HG03457 (cell line): ENCODE data around the gene SCGB1C2.
"Not testable (repeated sequence)": the region's sequence is repeated elsewhere in the genome, so short reads cannot be mapped to it uniquely, and the experiment has no call there.

Source experiments
- ATAC-seq: cut with Tn5 transposase; IDR thresholded peaks from one replicate; pipeline ENCODE4 v1.9.1; 2021; ENCODE audit warnings: moderate number of reproducible peaks; ENCODE audit not compliant: unreplicated experiment

SCGB1C2 gene

DNA sequence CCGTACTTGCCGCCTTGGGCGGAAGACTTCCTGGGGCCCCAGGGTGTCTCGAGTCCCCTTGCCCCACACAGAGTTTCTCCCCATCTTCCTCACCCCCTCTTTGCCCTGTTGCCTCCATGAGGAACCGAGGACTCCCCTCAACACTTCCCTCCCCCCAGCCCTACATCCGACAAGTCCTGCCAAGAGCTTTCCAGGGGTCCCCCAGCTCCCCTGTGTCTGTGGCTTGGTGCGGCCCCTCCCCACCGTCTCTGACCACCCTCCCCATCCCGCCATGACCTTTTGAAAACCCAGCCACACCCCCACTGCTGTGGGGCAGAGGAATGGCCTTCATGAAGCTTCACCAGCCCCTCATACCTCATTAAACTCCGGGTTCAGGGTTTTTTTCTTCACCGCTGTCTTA lies 11.4 kb downstream of the SCGB1C2 start:
- ATAC-seq: no peak

- no peak for ATAC-seq
These were observed 11.9 kb downstream of the SCGB1C2 start for GRCh38 chr17:149231-149630.

DNA sequence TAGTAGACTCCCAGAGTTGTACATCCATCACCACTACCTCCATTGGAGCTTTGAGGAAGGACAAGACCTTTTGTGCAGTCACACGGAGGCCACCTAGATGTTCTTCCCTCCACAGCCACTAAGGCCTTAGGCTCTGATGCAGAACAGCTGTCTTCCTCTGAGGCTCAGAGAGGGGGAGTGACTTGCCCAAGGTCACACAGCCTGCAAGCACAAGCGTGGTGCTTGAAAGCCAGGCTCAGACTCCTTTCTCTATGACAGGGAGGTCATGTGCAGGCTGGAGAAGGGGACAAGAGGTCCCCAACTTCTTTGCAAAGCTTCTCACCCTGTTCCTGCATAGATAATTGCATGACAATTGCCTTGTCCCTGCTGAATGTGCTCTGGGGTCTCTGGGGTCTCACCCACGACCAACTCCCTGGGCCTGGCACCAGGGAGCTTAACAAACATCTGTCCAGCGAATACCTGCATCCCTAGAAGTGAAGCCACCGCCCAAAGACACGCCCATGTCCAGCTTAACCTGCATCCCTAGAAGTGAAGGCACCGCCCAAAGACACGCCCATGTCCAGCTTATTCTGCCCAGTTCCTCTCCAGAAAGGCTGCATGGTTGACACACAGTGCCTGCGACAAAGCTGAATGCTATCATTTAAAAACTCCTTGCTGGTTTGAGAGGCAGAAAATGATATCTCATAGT lies 12.7 kb downstream of the SCGB1C2 start:
- no peak for ATAC-seq

DNA sequence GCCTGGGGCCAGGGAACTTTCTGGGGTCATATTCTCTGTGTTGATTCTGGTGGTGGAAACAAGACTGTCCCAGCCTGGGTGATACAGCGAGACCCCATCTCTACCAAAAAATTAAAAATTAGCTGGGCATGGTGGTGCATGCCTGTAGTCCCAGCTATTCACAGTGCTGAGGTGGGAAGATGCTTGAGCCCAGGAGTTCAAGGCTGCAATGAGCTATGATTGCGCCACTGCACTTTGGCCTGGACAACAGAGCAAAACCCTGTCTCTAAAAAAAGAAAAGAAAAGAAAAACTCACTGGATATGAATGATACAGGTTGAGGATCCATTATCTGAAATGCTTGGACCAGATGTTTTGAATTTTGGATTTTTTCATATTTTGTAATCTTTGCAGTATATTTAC lies 13.6 kb downstream of the SCGB1C2 start:
- no peak for ATAC-seq

DNA sequence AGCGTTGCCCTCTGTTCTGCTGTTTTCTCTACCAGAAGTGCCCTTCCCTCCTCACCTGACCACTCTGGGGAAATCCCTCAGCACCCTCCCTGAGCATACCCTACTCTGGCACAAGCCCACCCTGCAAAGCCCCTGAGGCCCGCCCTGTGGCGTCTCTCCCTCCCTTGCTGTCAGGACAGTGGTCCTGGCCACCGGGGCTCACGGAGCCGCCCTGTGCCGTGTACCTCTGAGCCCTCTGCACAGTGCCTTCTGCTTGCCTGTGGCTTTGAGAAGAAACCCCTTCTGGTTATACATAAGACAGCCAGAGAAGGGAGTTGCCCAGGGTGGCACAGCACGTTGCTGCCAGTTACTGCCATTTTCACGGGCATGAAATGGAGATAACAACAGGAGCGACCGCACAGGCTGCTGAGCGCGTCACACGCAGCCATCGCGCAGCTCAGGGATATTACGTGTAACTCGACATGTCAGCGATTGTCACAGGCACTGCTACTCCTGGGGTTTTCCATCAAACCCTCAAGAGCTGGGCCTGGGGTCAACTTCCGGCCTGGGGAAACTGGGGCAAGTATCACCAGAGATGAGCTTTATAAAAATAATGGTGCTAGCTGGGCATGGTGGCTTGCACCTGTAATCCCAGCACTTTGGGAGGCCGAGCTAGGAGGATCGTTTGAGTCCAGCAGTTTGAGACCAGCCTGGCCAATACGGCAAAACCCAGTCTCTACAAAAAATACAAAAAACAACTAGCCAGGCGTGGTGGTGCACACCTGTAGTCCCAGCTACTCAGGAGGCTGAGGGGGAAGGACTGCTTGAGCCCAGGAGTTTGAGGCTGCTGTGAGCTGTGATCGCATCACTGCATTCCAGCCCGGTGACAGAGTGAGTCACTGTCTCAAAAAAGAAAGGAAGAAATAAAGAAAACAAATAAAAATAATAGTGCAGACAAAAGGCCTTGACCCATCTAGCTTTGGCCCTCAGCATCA lies 14.8 kb downstream of the SCGB1C2 start:
- ATAC-seq: no peak

DNA sequence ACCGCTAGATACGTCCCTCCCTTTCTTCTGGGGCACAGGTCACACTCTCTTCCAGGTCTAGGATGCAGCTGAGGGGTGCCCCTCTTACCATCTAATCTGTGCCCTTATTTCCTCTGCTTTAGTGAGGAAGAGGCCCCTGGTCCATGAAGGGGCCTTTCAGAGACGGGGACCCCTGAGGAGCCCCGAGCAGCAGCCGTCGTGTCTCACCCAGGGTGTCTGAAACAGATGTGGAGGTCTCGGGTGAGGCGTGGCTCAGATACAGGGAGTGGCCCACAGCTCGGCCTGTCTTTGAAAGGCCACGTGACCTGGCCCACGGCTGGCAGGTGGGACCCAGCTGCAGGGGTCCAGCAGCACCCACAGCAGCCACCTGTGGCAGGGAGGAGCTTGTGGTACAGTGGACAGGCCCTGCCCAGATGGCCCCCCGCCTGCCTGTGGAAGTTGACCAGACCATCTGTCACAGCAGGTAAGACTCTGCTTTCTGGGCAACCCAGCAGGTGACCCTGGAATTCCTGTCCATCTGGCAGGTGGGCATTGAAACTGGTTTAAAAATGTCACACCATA lies 15.6 kb downstream of the SCGB1C2 start:
- no peak for ATAC-seq

GRCh38 chr17:153851-154250 lies 16.5 kb downstream of the SCGB1C2 start:
- ATAC-seq: no peak

DNA sequence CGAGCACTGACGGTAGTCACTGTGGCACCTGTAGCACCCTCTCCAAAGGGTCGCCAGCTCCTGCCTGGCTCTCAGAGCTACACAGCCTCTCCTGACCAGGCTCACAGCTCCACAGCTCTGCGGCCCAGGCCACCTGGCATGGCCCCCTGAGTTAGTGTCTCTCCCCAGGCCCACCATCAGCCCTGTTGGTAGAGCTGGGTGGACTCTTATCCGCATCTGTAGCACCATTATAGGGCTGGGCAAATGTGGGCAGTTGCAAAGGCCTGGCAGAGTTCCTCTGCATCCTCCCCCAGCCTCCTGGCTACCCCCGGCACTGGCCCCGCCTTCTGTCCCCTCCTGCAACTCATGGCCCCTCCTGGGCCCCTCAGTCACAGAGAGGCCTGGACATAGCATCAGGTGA lies 18.2 kb downstream of the SCGB1C2 start:
- no peak for ATAC-seq

GRCh38 chr17:156094-156621 lies 18.8 kb downstream of the SCGB1C2 start:
- no peak for ATAC-seq

- ATAC-seq: no peak
These were observed 19.6 kb downstream of the SCGB1C2 start for GRCh38 chr17:156946-157345.

- no peak for ATAC-seq
These were observed 20.5 kb downstream of the SCGB1C2 start for GRCh38 chr17:157901-158300.

- no peak for ATAC-seq
These were observed 21.0 kb downstream of the SCGB1C2 start for GRCh38 chr17:158379-158778.

DNA sequence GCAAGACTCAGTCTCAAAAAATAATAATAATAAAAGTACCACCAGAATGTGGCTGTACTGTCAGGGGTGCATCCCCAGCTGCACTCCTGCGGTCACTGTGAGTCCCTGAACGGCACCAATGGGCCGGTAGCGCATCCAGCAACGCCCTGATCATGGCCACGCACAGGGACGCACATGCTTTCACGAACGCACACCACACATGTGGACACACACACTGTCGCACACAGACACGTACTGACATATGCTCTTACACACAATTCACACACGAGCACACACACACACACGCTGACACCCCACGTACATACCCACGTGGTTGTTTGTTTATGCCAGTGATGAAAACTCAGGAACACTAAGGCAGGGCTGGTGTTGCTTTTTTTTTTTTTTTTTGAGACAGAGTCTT lies 22.2 kb downstream of the SCGB1C2 start:
- ATAC-seq: no peak

DNA sequence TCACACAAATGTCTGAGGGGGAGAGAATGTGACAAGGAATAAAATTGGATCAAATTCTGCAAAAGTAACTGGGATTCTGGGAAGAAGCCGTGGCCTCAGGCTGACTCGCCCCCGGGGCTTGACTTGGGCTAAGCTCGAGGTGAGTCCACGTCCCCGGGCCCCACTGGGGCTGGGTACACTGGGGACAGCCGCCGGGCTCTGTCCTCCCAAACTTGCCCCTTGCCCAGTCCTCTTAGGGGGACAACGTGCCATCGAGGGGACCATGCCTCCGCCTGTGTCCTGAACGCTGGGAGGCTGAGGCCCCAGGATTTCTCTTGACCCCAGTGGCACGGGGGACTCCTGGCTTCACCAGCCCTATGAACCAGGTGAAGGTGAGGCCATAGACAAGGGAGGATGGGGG lies 23.0 kb downstream of the SCGB1C2 start:
- no peak for ATAC-seq

GRCh38 chr17:161481-161880 lies 24.1 kb downstream of the SCGB1C2 start:
- no peak for ATAC-seq

- ATAC-seq: no peak
These were observed 25.3 kb downstream of the SCGB1C2 start for GRCh38 chr17:162689-163088.

GRCh38 chr17:163514-164098 lies 26.2 kb downstream of the SCGB1C2 start:
- ATAC-seq: no peak

DNA sequence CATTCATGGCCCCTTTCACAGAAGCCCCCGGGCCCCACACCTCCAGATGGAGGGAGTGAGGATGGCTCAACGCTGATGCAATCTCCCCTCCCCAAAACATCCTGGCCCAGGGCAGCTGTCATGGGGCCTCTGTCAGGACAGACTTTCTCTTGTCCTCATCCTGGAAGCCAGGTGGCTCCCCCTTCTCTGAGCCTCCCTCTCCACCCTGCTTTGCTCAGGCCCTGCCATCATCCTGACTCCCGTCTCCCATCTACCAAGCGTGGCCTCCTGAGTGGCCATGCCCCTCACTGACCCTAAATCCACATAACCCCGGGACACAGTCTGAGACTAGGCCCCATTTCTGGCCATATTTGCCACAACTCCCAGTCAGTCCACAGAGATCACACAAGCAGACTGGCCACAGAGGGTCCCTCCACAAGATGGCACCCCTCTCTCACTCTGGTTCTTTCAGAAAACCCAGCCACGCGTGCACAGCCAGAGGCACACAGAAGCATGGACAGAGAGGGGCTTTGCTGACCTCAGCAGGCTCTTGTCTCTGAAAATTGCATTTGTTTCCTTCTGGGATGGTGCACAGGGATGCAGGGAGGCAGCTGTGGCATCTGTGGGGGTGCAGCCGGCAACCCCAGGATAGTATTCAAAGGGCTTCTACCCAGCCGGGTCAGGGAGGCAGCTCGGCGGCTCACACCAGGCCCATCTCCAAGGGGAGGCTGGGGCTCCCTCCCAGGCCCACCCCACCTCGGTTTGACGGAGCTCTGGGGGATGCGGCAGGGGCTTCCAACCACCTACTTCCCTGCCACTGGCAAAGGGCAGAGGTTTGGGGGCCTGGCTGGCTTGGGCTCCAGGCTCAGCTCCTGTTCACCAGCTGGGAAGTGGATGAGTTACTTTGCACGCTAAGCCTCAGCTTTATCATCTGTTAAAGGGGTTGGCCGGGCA lies 27.2 kb downstream of the SCGB1C2 start:
- no peak for ATAC-seq

DNA sequence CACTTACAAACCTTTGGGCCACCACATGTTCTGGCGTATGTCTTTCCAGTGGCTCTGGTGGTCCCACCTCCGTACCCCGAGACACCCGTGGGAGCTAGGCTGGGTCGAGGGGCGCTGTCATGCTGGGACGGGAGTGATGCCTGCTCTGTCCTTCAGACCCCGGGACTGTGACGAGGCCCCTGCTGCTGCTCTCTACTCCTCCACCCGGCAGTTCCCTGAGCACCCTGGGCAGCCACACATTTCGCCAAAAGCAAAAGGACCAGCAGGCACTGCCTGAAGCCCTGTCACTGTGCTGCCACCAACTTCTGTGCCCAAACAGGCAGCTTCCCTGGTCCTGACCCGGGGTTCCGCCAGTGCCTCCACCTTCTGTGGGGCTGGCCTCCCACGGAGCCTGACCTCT lies 28.6 kb downstream of the SCGB1C2 start:
- no peak for ATAC-seq

- ATAC-seq: not testable (repeated sequence)
These were observed 31.2 kb downstream of the SCGB1C2 start for GRCh38 chr17:168614-169013.
